A549 (cell line): ENCODE data around the gene BEX3. TPM values are rescaled to one million over a fixed set of nuclear protein-coding genes. Genes with fewer than 3 reads are reported as not detected.

Experiments
- ATAC-seq, 2 experiments: fragments of 200-7000 bp in 1 of 2; fragments of >200 bp in 1 of 2; cut with Nextera tagmentation in 1 of 2; cut with Tn5 transposase in 1 of 2; 3 replicates each; pipeline versions ENCODE4 v1.8.0 to v1.9.1; 2018 to 2020; ENCODE audit warnings: mild to moderate bottlenecking in 1 of 2, moderate library complexity in 1 of 2
- CTCF ChIA-PET: fragments of 300-600 bp; sonication (Branson Sonifier 250); formaldehyde crosslinking; extraction: SDS; loops from one replicate; lab custom pipeline; 2021; ENCODE audit warnings: antibody characterized with exemption, inconsistent platforms; lab: Yijun Ruan, JAX
- POLR2A ChIA-PET: fragments of 350-600 bp; formaldehyde crosslinking; extraction: SDS; loops from one replicate; lab custom pipeline; 2021; ENCODE audit warnings: antibody characterized with exemption, inconsistent platforms; lab: Yijun Ruan, JAX
- DNase-seq, 2 experiments: peaks; one replicate each; pipeline versions ENCODE4 v3.0.0 to v3.0.0-alpha.2; 2011 to 2016; ENCODE audit warnings: low read depth in 1 of 2, low spot score in 1 of 2
- FAIRE-seq: peaks from 2 replicates; lab custom pipeline; 2011; peaks lifted over from hg19 to GRCh38; lab: Jason Lieb, UNC
- H3K27ac ChIP-seq, 2 experiments: fragments of >200 bp; sonication (Bioruptor Twin); formaldehyde crosslinking; 3 replicates each; pipeline ENCODE4 v1.5.1; 2016 to 2017
- H3K4me1 ChIP-seq: fragments of >200 bp; sonication (Bioruptor Twin); formaldehyde crosslinking; 3 replicates; pipeline ENCODE4 v1.6.1; 2016
- H3K4me2 ChIP-seq: fragments of >200 bp; sonication (Bioruptor Twin); formaldehyde crosslinking; 3 replicates; pipeline ENCODE4 v1.6.1; 2016
- H3K4me3 ChIP-seq: fragments of >200 bp; sonication (Bioruptor Twin); formaldehyde crosslinking; 3 replicates; pipeline ENCODE4 v1.5.1; 2016
- H3K9me3 ChIP-seq: fragments of >200 bp; sonication (Bioruptor Twin); formaldehyde crosslinking; 3 replicates; pipeline ENCODE4 v1.6.1; 2016
- BHLHE40 ChIP-seq: IDR thresholded peaks from 2 replicates; pipeline ENCODE4 v1.6.1; 2012; ENCODE audit warnings: low read depth, low read length, inconsistent platforms
- CBX2 ChIP-seq: fragments of 200-600 bp; sonication (generic); IDR thresholded peaks from 2 replicates; pipeline ENCODE4 v1.6.1; 2016; ENCODE audit warnings: low read depth, mild to moderate bottlenecking, borderline replicate concordance
- CEBPB ChIP-seq, 2 experiments: fragments of >200 bp in 1 of 2; sonication (Bioruptor Twin) in 1 of 2; formaldehyde crosslinking in 1 of 2; IDR thresholded peaks; 2 replicates each; pipeline ENCODE4 v1.6.1; 2012 to 2016
- CHD2 ChIP-seq: fragments of 150-350 bp; IDR thresholded peaks from 2 replicates; pipeline ENCODE4 v1.6.1; 2014; ENCODE audit warnings: low read length; ENCODE audit not compliant: partially characterized antibody
- CTCF ChIP-seq: fragments of >200 bp; sonication (Bioruptor Twin); formaldehyde crosslinking; IDR thresholded peaks from 3 replicates; pipeline ENCODE4 v1.5.1; 2016
- E2F6 ChIP-seq: IDR thresholded peaks from 2 replicates; pipeline ENCODE4 v1.6.1; 2012; ENCODE audit warnings: low read depth, borderline replicate concordance
- EHMT2 ChIP-seq: fragments of 200-600 bp; sonication (generic); IDR thresholded peaks from 2 replicates; pipeline ENCODE4 v1.6.1; 2016; ENCODE audit warnings: antibody characterized with exemption, low read depth, mild to moderate bottlenecking, moderate library complexity
- ESRRA ChIP-seq: fragments of 150-350 bp; IDR thresholded peaks from 2 replicates; pipeline ENCODE4 v1.6.1; 2014; ENCODE audit warnings: mild to moderate bottlenecking, low read length, borderline replicate concordance
- FOSB ChIP-seq: fragments of 250-450 bp; sonication (Bioruptor Pico); IDR thresholded peaks from 2 replicates; pipeline ENCODE4 v1.5.0; 2020; ENCODE audit warnings: mild to moderate bottlenecking, moderate library complexity
- FOSL2 ChIP-seq, 2 experiments: fragments of 450-650 bp in 1 of 2; fragments of >200 bp in 1 of 2; sonication (Bioruptor Twin) in 1 of 2; formaldehyde crosslinking; IDR thresholded peaks; 2 replicates each; pipeline versions ENCODE4 v1.5.0 to v1.6.1; 2016 to 2020; ENCODE audit warnings: mild to moderate bottlenecking in 1 of 2, moderate library complexity in 1 of 2
- HES2 ChIP-seq: fragments of >200 bp; sonication (Bioruptor Twin); formaldehyde crosslinking; IDR thresholded peaks from 2 replicates; pipeline ENCODE4 v1.6.1; 2016
- HOXB5 ChIP-seq: fragments of 250-450 bp; sonication (Bioruptor Pico); IDR thresholded peaks from 2 replicates; pipeline ENCODE4 v1.5.0; 2020; ENCODE audit warnings: mild to moderate bottlenecking, moderate library complexity
- JUN ChIP-seq, 2 experiments: fragments of >200 bp; sonication (Bioruptor Twin); formaldehyde crosslinking; IDR thresholded peaks; 2 replicates in 1 of 2; 3 replicates in 1 of 2; pipeline ENCODE4 v1.6.1; 2016 to 2017
- KDM5A ChIP-seq: fragments of 200-600 bp; sonication (generic); IDR thresholded peaks from 2 replicates; pipeline ENCODE4 v1.6.1; 2016; ENCODE audit warnings: antibody characterized with exemption, mild to moderate bottlenecking
- MAZ ChIP-seq: fragments of 150-350 bp; IDR thresholded peaks from 2 replicates; pipeline ENCODE4 v1.6.1; 2014; ENCODE audit warnings: antibody characterized with exemption, low read depth, low read length, borderline replicate concordance
- NPAS2 ChIP-seq: fragments of 250-450 bp; sonication (Bioruptor Pico); IDR thresholded peaks from 2 replicates; pipeline ENCODE4 v1.8.0; 2022; ENCODE audit warnings: mild to moderate bottlenecking, moderate library complexity, borderline replicate concordance
- NR3C1 ChIP-seq: fragments of >200 bp; sonication (Bioruptor Twin); formaldehyde crosslinking; IDR thresholded peaks from 3 replicates; pipeline ENCODE4 v1.6.1; 2017
- PBX3 ChIP-seq: IDR thresholded peaks from 2 replicates; pipeline ENCODE4 v1.6.1; 2012
- RCOR1 ChIP-seq: fragments of 150-350 bp; IDR thresholded peaks from 2 replicates; pipeline ENCODE4 v1.6.1; 2014; ENCODE audit warnings: antibody characterized with exemption, low read length, low read depth
- RNF2 ChIP-seq: fragments of 200-600 bp; sonication (generic); IDR thresholded peaks from 2 replicates; pipeline ENCODE4 v1.6.1; 2016; ENCODE audit warnings: low read depth, mild to moderate bottlenecking, antibody characterized with exemption, moderate library complexity, borderline replicate concordance
- TP53 ChIP-seq: fragments of 250-450 bp; sonication (Bioruptor Pico); IDR thresholded peaks from 2 replicates; pipeline ENCODE4 v1.5.0; 2021; ENCODE audit warnings: mild to moderate bottlenecking, moderate library complexity
- ZFP36 ChIP-seq: fragments of 450-650 bp; IDR thresholded peaks from 2 replicates; pipeline ENCODE4 v1.6.1; 2014; ENCODE audit warnings: borderline replicate concordance; ENCODE audit not compliant: partially characterized antibody
- WGBS: methylation state at CpG from one replicate; pipeline ENCODE4 v1.1.6; 2017; ENCODE audit errors: missing lambda C conversion rate; 5-methylcytosine and 5-hydroxymethylcytosine counted together
- polyA plus RNA-seq, 4 experiments: library from polyadenylated mRNA; depleted of rRNA in 3 of 4; stranded (reverse); fragments of >200 nt; fragmentation: RNase III in 1 of 4; extraction: RNeasy Plus Mini Kit Qiagen cat#74134 plus additional on column Dnase treatment in 1 of 4; gene quantifications; 2 replicates in 3 of 4; 3 replicates in 1 of 4; pipeline ENCODE4 v1.2.3, GENCODE V29; 2011 to 2017

The BEX3 gene
- polyA plus RNA-seq, 2 of the 4 experiments (the other 2 are of a cell fraction), result 382 to 404 TPM

- ChIA-PET CTCF (no interaction called here), POLR2A (no interaction called here)
- ATAC-seq, result no peak
- DNase-seq, result no peak
- no peak overlapping the region for H3K27ac ChIP-seq
- peaks cover 28% of the 10 kb centered on the region for H3K4me1 ChIP-seq
- H3K4me2 ChIP-seq, result no peak overlapping the region
- TF ChIP-seq EHMT2 (no peak), ZFP36 (no peak), JUN (IDR thresholded peaks at IDR 0.05) (no peak), RCOR1 (no peak), RNF2 (no peak), PBX3 (no peak), KDM5A (no peak), CHD2 (no peak)
- H3K9me3 ChIP-seq, result no peaks in the 10 kb centered on the region
- FAIRE-seq, result no peak
- WGBS, result 100% methylated on average over 2 of the region's 2 CpGs
- H3K4me3 ChIP-seq, result no peak overlapping the region
These were observed 16.2 kb upstream of the BEX3 start for GRCh38 chrX:103360092-103360491.

- no peak overlapping the region for H3K4me3 ChIP-seq
- H3K9me3 ChIP-seq, result no peaks in the 10 kb centered on the region
- CTCF ChIA-PET, result interaction anchor here (0.7 to 1.6 kb wide), 2 partner anchors 9 to 12 kb away, joined by 4 read pairs; no protein-coding TSS in a partner anchor
- no peak overlapping the region for H3K27ac ChIP-seq
- no peak for FAIRE-seq
- TF ChIP-seq E2F6 (no peak), NPAS2 (CRISPR knock-in tag) (no peak), CTCF (no peak), NR3C1 (no peak), TP53 (CRISPR knock-in tag) (no peak), JUN (IDR thresholded peaks at IDR 0.05) (no peak), ESRRA (no peak), CBX2 (no peak), FOSL2 (IDR thresholded peaks at IDR 0.05) (no peak), FOSL2 (CRISPR knock-in tag; IDR thresholded peaks at IDR 0.05) (no peak)
- peaks cover 25% of the 10 kb centered on the region for H3K4me1 ChIP-seq
- no peak for DNase-seq
- POLR2A ChIA-PET, result interaction anchor here (1.4 kb wide), 1 partner anchor 15 kb away, joined by 5 read pairs; the partner anchor contains the start of gene BEX3
- WGBS, result 82% methylated on average over 2 of the region's 2 CpGs
- no peak for ATAC-seq
- no peak overlapping the region for H3K4me2 ChIP-seq
These were observed 15.4 kb upstream of the BEX3 start for GRCh38 chrX:103360916-103361315.

GRCh38 chrX:103361798-103362197, 14.5 kb upstream of the BEX3 start:
- Histone ChIP-seq H3K4me3 (no peak overlapping the region), H3K27ac (peak overlapping the region; percentile 28 to 51; a peak in 2 of 6 replicates), H3K4me1 (peaks cover 25% of the 10 kb centered on the region), H3K4me2 (peak overlapping the region; percentile 68), H3K9me3 (no peaks in the 10 kb centered on the region)
- ATAC-seq (peak in 1 of 2 experiments; percentile 16; a peak in 2 of 6 replicates), FAIRE-seq (peak; percentile 89), DNase-seq (no peak)
- TF ChIP-seq MAZ (no peak), HOXB5 (CRISPR knock-in tag) (no peak), CEBPB (IDR thresholded peaks at IDR 0.05) (no peak), BHLHE40 (no peak), FOSB (CRISPR knock-in tag) (no peak), HES2 (no peak), NR3C1 (no peak)
- 46% methylated on average over 1 of the region's 1 CpG for WGBS
- ChIA-PET POLR2A (interaction anchor here (1.4 kb wide), 1 partner anchor 15 kb away, joined by 5 read pairs; the partner anchor contains the start of gene BEX3), CTCF (interaction anchor here (1.6 kb wide), 1 partner anchor 8 kb away, joined by 4 read pairs; no protein-coding TSS in a partner anchor)
